Adrenal gland (tissue), 5 donors: ENCODE measurements around the gene ANXA4.

Source experiments
- CTCF ChIP-seq, 6 experiments: fragments of 450-650 bp in 4 of 6; fragments of 200-600 bp in 2 of 6; sonication (generic) in 1 of 6; IDR thresholded peaks; 1 replicate in 5 of 6; 2 replicates in 1 of 6; pipeline versions ENCODE4 v1.5.1 to v1.8.0; 2016 to 2021; ENCODE audit warnings: antibody characterized with exemption in 6 of 6, mild to moderate bottlenecking in 2 of 6, moderate library complexity in 1 of 6
- POLR2A ChIP-seq, 2 donors: fragments of 450-650 bp; IDR thresholded peaks; one replicate each; pipeline ENCODE4 v1.6.1; 2017; ENCODE audit warnings: antibody characterized with exemption in 2 of 2, mild to moderate bottlenecking in 2 of 2, moderate library complexity in 1 of 2
- donor health status: DM: no; HTN: no; CAD: no.

DNA sequence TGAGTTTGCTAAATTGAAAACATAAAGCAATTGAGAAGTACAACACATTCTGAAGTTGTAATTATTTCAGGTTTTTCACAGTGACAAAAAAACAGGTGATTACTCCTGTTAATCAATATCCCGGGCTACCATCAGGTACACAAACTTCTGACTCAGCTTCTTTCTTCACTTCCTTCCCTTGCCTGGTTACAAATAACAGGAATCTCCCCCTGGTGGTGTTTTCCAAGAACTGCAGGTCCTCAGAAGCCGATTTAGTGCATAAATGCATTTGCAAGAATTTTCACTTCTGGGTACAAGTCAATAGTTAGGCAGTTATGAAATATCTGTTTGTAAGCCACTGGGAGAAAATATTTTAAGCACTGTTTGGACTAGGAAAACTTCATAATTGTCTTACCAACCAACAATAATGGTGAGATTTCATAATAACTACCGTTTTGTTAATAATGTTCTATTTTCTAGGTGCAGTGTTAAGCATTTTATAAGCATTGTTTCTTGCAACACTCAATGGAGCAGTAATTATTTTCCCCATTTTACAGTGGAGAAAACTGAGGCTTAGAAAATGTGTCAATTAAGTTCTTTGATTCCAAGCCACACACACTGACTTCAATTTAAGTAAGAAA lies 75.1 kb downstream of the ANXA4 start:
- TF ChIP-seq CTCF (IDR thresholded peaks at IDR 0.05) (peak; percentile 90 to 96 (median 96)), POLR2A (IDR thresholded peaks at IDR 0.05) (no peak)
